MCF 10A (cell line): Measurements from ENCODE around the gene OTOA. TPM values are rescaled to one million over a fixed set of nuclear protein-coding genes. Genes with fewer than 3 reads are reported as not detected.
"Not testable (repeated sequence)": the region's sequence is repeated elsewhere in the genome, so short reads cannot be mapped to it uniquely, and the experiment has no call there.

ENCODE experiments used
- BruUV-seq: library from RNA; stranded (reverse); fragments of 400-500 nt; replicated peaks from 2 replicates; lab custom pipeline; 2021; lab: Mats Ljungman, UMichigan
- CTCF ChIA-PET: fragments of 300-600 bp; sonication (Branson Sonifier 250); formaldehyde crosslinking; extraction: SDS; loops from one replicate; lab custom pipeline; 2021; ENCODE audit warnings: antibody characterized with exemption, inconsistent platforms; lab: Yijun Ruan, JAX
- POLR2A ChIA-PET: fragments of 300-600, 350-650 bp; sonication (Branson Sonifier 250); formaldehyde crosslinking; extraction: SDS; loops from one replicate; lab custom pipeline; 2020; ENCODE audit warnings: antibody characterized with exemption, inconsistent platforms; lab: Yijun Ruan, JAX
- DNase-seq: peaks from one replicate; pipeline ENCODE4 v3.0.0-alpha.2; 2018; ENCODE audit not compliant: unreplicated experiment
- H3K27ac Mint-ChIP-seq: one replicate; pipeline ENCODE4 v1.8.0; 2022; ENCODE audit warnings: mild to moderate bottlenecking, low read depth, mixed read lengths; ENCODE audit not compliant: unreplicated experiment
- H3K27me3 Mint-ChIP-seq: one replicate; pipeline ENCODE4 v1.8.0; 2022; ENCODE audit warnings: mixed read lengths; ENCODE audit not compliant: insufficient read depth, unreplicated experiment
- H3K36me3 Mint-ChIP-seq: one replicate; pipeline ENCODE4 v1.8.0; 2022; ENCODE audit warnings: mild to moderate bottlenecking, moderate library complexity, mixed read lengths; ENCODE audit not compliant: insufficient read depth, unreplicated experiment
- H3K4me1 Mint-ChIP-seq: one replicate; pipeline ENCODE4 v1.8.0; 2022; ENCODE audit warnings: mixed read lengths; ENCODE audit not compliant: insufficient read depth, unreplicated experiment
- H3K4me3 Mint-ChIP-seq: one replicate; pipeline ENCODE4 v1.8.0; 2022; ENCODE audit warnings: mild to moderate bottlenecking, moderate library complexity, mixed read lengths; ENCODE audit not compliant: unreplicated experiment
- H3K9me3 Mint-ChIP-seq: one replicate; pipeline ENCODE4 v1.8.0; 2022; ENCODE audit warnings: mixed read lengths; ENCODE audit not compliant: unreplicated experiment
- intact Hi-C: fragments of 100-400 bp; cut with micrococcal nuclease; formaldehyde crosslinking; loops from 2 replicates; pipeline ENCODE4 v1.14.1; 2022
- total RNA-seq: library from RNA; stranded (reverse); gene quantifications from 2 replicates; pipeline ENCODE4 v1.2.3, GENCODE V29; 2022
- TF ChIP-seq, protein P1 (sequence below): fragments of 200-600 bp; IDR thresholded peaks from one replicate; pipeline ENCODE4 v1.8.0; 2022; ENCODE audit warnings: antibody characterized with exemption, mild to moderate bottlenecking; ENCODE audit not compliant: unreplicated experiment

The OTOA gene
- total RNA-seq, 1 experiment from 2014 or later, result 0.12 TPM

GRCh38 chr16:21801538-21802374 is 138.0 kb downstream of the OTOA start:
- H3K4me3 Mint-ChIP-seq, H3K27ac Mint-ChIP-seq, H3K27me3 Mint-ChIP-seq, H3K36me3 Mint-ChIP-seq, H3K9me3 Mint-ChIP-seq, POLR2A ChIA-PET, BruUV-seq, H3K4me1 Mint-ChIP-seq: not testable (repeated sequence)
- intact Hi-C loops, result loop anchor here (5.0 kb wide), 1 partner anchor 144 kb away; no protein-coding TSS in a partner anchor
- CTCF ChIA-PET, result interaction anchor here (0.6 to 2.8 kb wide), 7 partner anchors 145 to 1520 kb away, joined by 3 to 12 read pairs (median 3); no protein-coding TSS in a partner anchor
- TF ChIP-seq, protein P1, sequence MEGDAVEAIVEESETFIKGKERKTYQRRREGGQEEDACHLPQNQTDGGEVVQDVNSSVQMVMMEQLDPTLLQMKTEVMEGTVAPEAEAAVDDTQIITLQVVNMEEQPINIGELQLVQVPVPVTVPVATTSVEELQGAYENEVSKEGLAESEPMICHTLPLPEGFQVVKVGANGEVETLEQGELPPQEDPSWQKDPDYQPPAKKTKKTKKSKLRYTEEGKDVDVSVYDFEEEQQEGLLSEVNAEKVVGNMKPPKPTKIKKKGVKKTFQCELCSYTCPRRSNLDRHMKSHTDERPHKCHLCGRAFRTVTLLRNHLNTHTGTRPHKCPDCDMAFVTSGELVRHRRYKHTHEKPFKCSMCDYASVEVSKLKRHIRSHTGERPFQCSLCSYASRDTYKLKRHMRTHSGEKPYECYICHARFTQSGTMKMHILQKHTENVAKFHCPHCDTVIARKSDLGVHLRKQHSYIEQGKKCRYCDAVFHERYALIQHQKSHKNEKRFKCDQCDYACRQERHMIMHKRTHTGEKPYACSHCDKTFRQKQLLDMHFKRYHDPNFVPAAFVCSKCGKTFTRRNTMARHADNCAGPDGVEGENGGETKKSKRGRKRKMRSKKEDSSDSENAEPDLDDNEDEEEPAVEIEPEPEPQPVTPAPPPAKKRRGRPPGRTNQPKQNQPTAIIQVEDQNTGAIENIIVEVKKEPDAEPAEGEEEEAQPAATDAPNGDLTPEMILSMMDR, result peak; percentile 54
- peak; percentile 53 for DNase-seq

GRCh38 chr16:21802375-21802663 is 138.6 kb downstream of the OTOA start:
- POLR2A ChIA-PET, H3K4me3 Mint-ChIP-seq, H3K9me3 Mint-ChIP-seq, H3K27ac Mint-ChIP-seq, H3K36me3 Mint-ChIP-seq, H3K27me3 Mint-ChIP-seq, BruUV-seq, H3K4me1 Mint-ChIP-seq, DNase-seq: not testable (repeated sequence)
- intact Hi-C loops, result loop anchor here (5.0 kb wide), 1 partner anchor 145 kb away; no protein-coding TSS in a partner anchor
- CTCF ChIA-PET, result interaction anchor here (0.6 to 2.8 kb wide), 6 partner anchors 145 to 387 kb away, joined by 3 to 12 read pairs (median 3); no protein-coding TSS in a partner anchor

Other genes with a start within 250 kb of the OTOA start
- 63.9 and 67.6 TPM in 2 replicates for gene METTL9, start 64.4 kb upstream of the OTOA start, total RNA-seq
- gene IGSF6, start 11.4 kb upstream of the OTOA start, total RNA-seq, result not detected in 2 replicates
- 197 and 224 TPM in 2 replicates for gene NPIPB4, start 193.8 kb downstream of the OTOA start, total RNA-seq